K562 (cell line): ENCODE measurements around the gene CNGB1. TPM values are rescaled to one million over a fixed set of nuclear protein-coding genes. Genes with fewer than 3 reads are reported as not detected.

Experiments
- ATAC-seq: fragments of 200-7000 bp; cut with Tn5 transposase; 3 replicates; pipeline ENCODE4 v1.9.1; 2020; ENCODE audit warnings: moderate library complexity
- BruUV-seq: library from RNA; stranded (reverse); fragments of 400-500 nt; replicated peaks from 2 replicates; lab custom pipeline; 2021; lab: Mats Ljungman, UMichigan
- CTCF ChIA-PET: fragments of 300-600 bp; formaldehyde crosslinking; extraction: SDS; loops from one replicate; lab custom pipeline; 2021; ENCODE audit warnings: low intra/inter-chr PET ratio; lab: Yijun Ruan, JAX
- POLR2A ChIA-PET: fragments of 300-600, 350-650 bp; sonication (Branson Sonifier 250); formaldehyde crosslinking; extraction: SDS; loops from one replicate; lab custom pipeline; 2021; ENCODE audit warnings: antibody characterized with exemption, inconsistent platforms; lab: Yijun Ruan, JAX
- DNase-seq, 4 experiments: peaks; one replicate each; pipeline versions ENCODE4 v3.0.0 to v3.0.0-alpha.2; 2011 to 2018; ENCODE audit warnings: low spot score in 3 of 4, mixed read lengths in 3 of 4; ENCODE audit errors: extremely low read depth in 1 of 4
- FAIRE-seq: peaks from 2 replicates; lab custom pipeline; 2011; peaks lifted over from hg19 to GRCh38; lab: Jason Lieb, UNC
- H2AFZ ChIP-seq: 2 replicates; pipeline ENCODE4 v1.6.0; 2011; ENCODE audit warnings: low read depth, low read length, control low read depth, inconsistent platforms
- H3K27ac ChIP-seq: fragments of 200-600 bp; 3 replicates; pipeline ENCODE4 v1.8.0; 2011; ENCODE audit warnings: low read depth, mild to moderate bottlenecking, control low read depth, inconsistent platforms, low read length, moderate library complexity, mixed read lengths; ENCODE audit errors: extremely low read depth
- H3K27me3 ChIP-seq, 2 experiments: fragments of 300-600 bp in 1 of 2; 2 replicates in 1 of 2; 3 replicates in 1 of 2; pipeline versions ENCODE4 v1.6.0 to v1.8.0; 2011; ENCODE audit warnings: inconsistent platforms in 2 of 2, low read length in 2 of 2, mild to moderate bottlenecking in 1 of 2, mixed read lengths in 1 of 2, moderate library complexity in 1 of 2; ENCODE audit not compliant: control insufficient read depth in 2 of 2, insufficient read depth in 2 of 2
- H3K36me3 ChIP-seq: fragments of 300-600 bp; 3 replicates; pipeline ENCODE4 v1.8.0; 2011; ENCODE audit warnings: mild to moderate bottlenecking, low read length, inconsistent platforms; ENCODE audit not compliant: control insufficient read depth, insufficient read depth
- H3K4me1 ChIP-seq, 2 experiments: fragments of 200-600 bp in 1 of 2; replicated peaks in 1 of 2; 2 replicates in 1 of 2; 3 replicates in 1 of 2; pipeline versions ENCODE4 v1.5.1 to v1.8.0; 2011; ENCODE audit warnings: inconsistent platforms in 2 of 2, low read length in 2 of 2, mild to moderate bottlenecking in 1 of 2, mixed read lengths in 1 of 2, moderate library complexity in 1 of 2; ENCODE audit not compliant: control insufficient read depth in 2 of 2, insufficient read depth in 2 of 2
- H3K4me2 ChIP-seq: 2 replicates; pipeline ENCODE4 v1.6.1; 2011; ENCODE audit warnings: low read length, control low read depth, inconsistent platforms, mixed read lengths; ENCODE audit not compliant: insufficient read depth
- H3K4me3 ChIP-seq: fragments of 200-600 bp; sonication (generic), shearing (Covaris generic); 2 replicates; pipeline ENCODE4 v1.5.1; 2016; ENCODE audit warnings: control low read depth, inconsistent platforms
- H3K79me2 ChIP-seq: fragments of 200-600 bp; 3 replicates; pipeline ENCODE4 v1.8.0; 2011; ENCODE audit warnings: low read length, inconsistent platforms; ENCODE audit not compliant: control insufficient read depth, insufficient read depth
- H3K9ac ChIP-seq, 2 experiments: 2 replicates each; pipeline versions ENCODE4 v1.6.0 to v1.6.1; 2011; ENCODE audit warnings: low read depth in 2 of 2, low read length in 2 of 2, control low read depth in 1 of 2, inconsistent platforms in 1 of 2, mild to moderate bottlenecking in 1 of 2, mixed read lengths in 1 of 2; ENCODE audit not compliant: insufficient read depth in 1 of 2
- H3K9me1 ChIP-seq: one replicate; pipeline ENCODE4 v1.6.0; 2011; ENCODE audit warnings: inconsistent platforms, mild to moderate bottlenecking, low read length, moderate library complexity; ENCODE audit not compliant: control insufficient read depth, insufficient read depth
- H3K9me3 ChIP-seq: replicated peaks from 2 replicates; pipeline ENCODE4 v1.5.1; 2011; ENCODE audit warnings: low read depth, low read length, inconsistent platforms; ENCODE audit not compliant: control insufficient read depth, insufficient read depth
- H4K20me1 ChIP-seq: replicated peaks from 2 replicates; pipeline ENCODE4 v1.6.1; 2011; ENCODE audit warnings: low read length, inconsistent platforms, mixed read lengths; ENCODE audit not compliant: control insufficient read depth, insufficient read depth
- ESRRA ChIP-seq: fragments of 450-650 bp; IDR thresholded peaks from 2 replicates; pipeline ENCODE4 v1.6.1; 2014; ENCODE audit warnings: low read depth, mild to moderate bottlenecking, moderate library complexity, borderline replicate concordance
- FOXK2 ChIP-seq, 2 experiments: fragments of 450-650 bp; IDR thresholded peaks in 1 of 2; conservative IDR thresholded peaks in 1 of 2; 2 replicates each; pipeline ENCODE4 v1.6.1; 2016; ENCODE audit warnings: low read depth in 2 of 2, mild to moderate bottlenecking in 1 of 2
- GTF2E2 ChIP-seq: fragments of 200-800 bp; sonication (Bioruptor generic); IDR thresholded peaks from 2 replicates; pipeline ENCODE4 v1.6.1; 2016; ENCODE audit warnings: missing genetic modification characterization, missing compliant biosample characterization
- HNRNPL ChIP-seq: fragments of 200-400 bp; formaldehyde crosslinking; IDR thresholded peaks from 2 replicates; pipeline ENCODE4 v1.6.1; 2017; ENCODE audit warnings: low read depth, mild to moderate bottlenecking, low read length
- MAFG ChIP-seq: fragments of 450-650 bp; conservative IDR thresholded peaks from 2 replicates; pipeline ENCODE4 v1.6.1; 2016; ENCODE audit warnings: missing genetic modification characterization, missing compliant biosample characterization
- MBD1 ChIP-seq: fragments of 250-450 bp; sonication (Bioruptor Pico); IDR thresholded peaks from 2 replicates; pipeline ENCODE4 v1.8.0; 2022; ENCODE audit warnings: inconsistent platforms
- MCM5 ChIP-seq: fragments of 450-650 bp; IDR thresholded peaks from 2 replicates; pipeline ENCODE4 v1.6.1; 2016; ENCODE audit warnings: low read depth
- PTRF ChIP-seq: fragments of 450-650 bp; IDR thresholded peaks from 2 replicates; pipeline ENCODE4 v1.6.1; 2016; ENCODE audit warnings: mild to moderate bottlenecking, missing genetic modification characterization, missing compliant biosample characterization
- RAD51 ChIP-seq: fragments of 450-650 bp; IDR thresholded peaks from 2 replicates; pipeline ENCODE4 v1.7.1; 2016; ENCODE audit warnings: low read depth, mild to moderate bottlenecking, borderline replicate concordance
- RFX7 ChIP-seq: fragments of 250-450 bp; sonication (Bioruptor Pico); IDR thresholded peaks from 2 replicates; pipeline ENCODE4 v1.5.1; 2021; ENCODE audit warnings: mild to moderate bottlenecking
- TEAD2 ChIP-seq: fragments of 450-650 bp; IDR thresholded peaks from 2 replicates; pipeline ENCODE4 v1.6.1; 2016; ENCODE audit warnings: missing genetic modification characterization, control low read depth, missing compliant biosample characterization
- ZBED1 ChIP-seq: IDR thresholded peaks from 2 replicates; pipeline ENCODE4 v1.6.1; 2014
- ZC3H11A ChIP-seq: IDR thresholded peaks from 2 replicates; pipeline ENCODE4 v1.6.1; 2012; ENCODE audit warnings: low read depth, low read length, improper control_type of control experiment
- ZNF280B ChIP-seq: fragments of 250-450 bp; sonication (Bioruptor Pico); IDR thresholded peaks from 2 replicates; pipeline ENCODE4 v1.5.1; 2021; ENCODE audit warnings: mild to moderate bottlenecking
- WGBS: fragments of 100-300 bp; shearing (Covaris generic); methylation state at CpG from one replicate; pipeline ENCODE4 v1.1.6; 2016; ENCODE audit warnings: low coverage, mixed read lengths; ENCODE audit not compliant: insufficient coverage; ENCODE audit errors: missing lambda C conversion rate; 5-methylcytosine and 5-hydroxymethylcytosine counted together
- in situ Hi-C: fragments of 300-500 bp; cut with MboI; formaldehyde crosslinking; loops from 4 replicates; pipeline ENCODE4 v1.15.0; 2018; ENCODE audit warnings: inconsistent platforms, mixed read lengths
- intact Hi-C: fragments of 100-400 bp; cut with micrococcal nuclease; formaldehyde crosslinking; loops from 2 replicates; pipeline ENCODE4 v1.14.2; 2022
- polyA plus RNA-seq, 8 experiments: library from polyadenylated mRNA; depleted of rRNA in 4 of 8; stranded (reverse) in 5 of 8; unstranded in 3 of 8; fragments of >200 nt; fragmentation: Nextera tagmentation in 2 of 8; fragmentation: Illumina TruSeq in 1 of 8; extraction: Ambion mirVana in 2 of 8; extraction: Trizol in 1 of 8; gene quantifications; 2 replicates each; pipeline versions ENCODE4 v1.2.1 to v1.2.3, GENCODE V29; 2011 to 2014; ENCODE audit warnings: inconsistent platforms in 1 of 8, missing spikeins in 1 of 8
- total RNA-seq, 7 experiments: library from RNA; depleted of rRNA in 6 of 7; stranded (reverse); fragments of >200 nt in 6 of 7; fragmentation: Illumina TruSeq in 2 of 7; extraction: Trizol in 2 of 7; gene quantifications; 2 replicates each; pipeline versions ENCODE4 v1.2.1 to v1.2.3, GENCODE V29; 2011 to 2021; ENCODE audit warnings: low replicate concordance in 1 of 7
- TF ChIP-seq, protein P1 (sequence below): fragments of 250-450 bp; sonication (Bioruptor Pico); IDR thresholded peaks from 2 replicates; pipeline ENCODE4 v1.4.0; 2020; ENCODE audit warnings: borderline replicate concordance

Gene CNGB1
- total and polyA plus RNA-seq, 9 of the 15 experiments (the other 6 are each of a cell fraction or from before 2014, with no cell fraction given) = not detected

GRCh38 chr16:57862698-57863433 is 108.1 kb downstream of the CNGB1 start:
- FAIRE-seq (no peak), DNase-seq (no peak), ATAC-seq (no peak)
- 5% methylated on average over 9 of the region's 9 CpGs for WGBS
- no peak overlapping the region for H3K4me3 ChIP-seq
- ChIA-PET CTCF (interaction anchor here (0.6 to 1.7 kb wide), 9 partner anchors 10 to 286 kb away, joined by 3 to 9 read pairs (median 4); partner anchors contain the start of gene KIFC3), POLR2A (interaction anchor here (0.6 to 1.3 kb wide), 7 partner anchors 9 to 501 kb away, joined by 3 to 5 read pairs (median 3); no protein-coding TSS in a partner anchor)
- H3K9me1 ChIP-seq = no peaks in the 10 kb centered on the region
- H3K27ac ChIP-seq = no peak overlapping the region
- BruUV-seq = no TSS peak
- no peaks in the 10 kb centered on the region for H3K79me2 ChIP-seq
- H3K9me3 ChIP-seq = no peaks in the 10 kb centered on the region
- intact Hi-C loops (loop anchor here (1.0 to 10.0 kb wide), 4 partner anchors 68 to 268 kb away; no protein-coding TSS in a partner anchor), in situ Hi-C loops (no loop called here)
- no peak overlapping the region for H3K4me2 ChIP-seq
- no peaks in the 10 kb centered on the region; the same call in 2 of the 3 replicates for H3K36me3 ChIP-seq
- H4K20me1 ChIP-seq = no peaks in the 10 kb centered on the region; the same call in 1 of the 2 replicates
- H3K27me3 ChIP-seq = peaks cover 2 to 5% of the 10 kb centered on the region in 2 experiments; a peak in 1 of 5 replicates
- H2AFZ ChIP-seq = no peak overlapping the region
- no peak overlapping the region for H3K9ac ChIP-seq
- H3K4me1 ChIP-seq = peaks cover 3 to 14% of the 10 kb centered on the region in 2 experiments; a peak in 3 of 5 replicates
- TF ChIP-seq MAFG (tag) (no peak), RFX7 (CRISPR knock-in tag) (no peak), MCM5 (no peak), FOXK2 (conservative IDR thresholded peaks at IDR 0.05 in 1 of 2, IDR thresholded peaks at IDR 0.05 in 1 of 2; ENCODE audit: low read depth in 2 of 2) (no peak), ZBED1 (no peak), ZNF280B (CRISPR knock-in tag) (no peak), RAD51 (no peak), MBD1 (no peak), ESRRA (no peak), PTRF (tag) (no peak), GTF2E2 (tag) (no peak), HNRNPL (no peak), TEAD2 (no peak), ZC3H11A (no peak)
- TF ChIP-seq, protein P1, sequence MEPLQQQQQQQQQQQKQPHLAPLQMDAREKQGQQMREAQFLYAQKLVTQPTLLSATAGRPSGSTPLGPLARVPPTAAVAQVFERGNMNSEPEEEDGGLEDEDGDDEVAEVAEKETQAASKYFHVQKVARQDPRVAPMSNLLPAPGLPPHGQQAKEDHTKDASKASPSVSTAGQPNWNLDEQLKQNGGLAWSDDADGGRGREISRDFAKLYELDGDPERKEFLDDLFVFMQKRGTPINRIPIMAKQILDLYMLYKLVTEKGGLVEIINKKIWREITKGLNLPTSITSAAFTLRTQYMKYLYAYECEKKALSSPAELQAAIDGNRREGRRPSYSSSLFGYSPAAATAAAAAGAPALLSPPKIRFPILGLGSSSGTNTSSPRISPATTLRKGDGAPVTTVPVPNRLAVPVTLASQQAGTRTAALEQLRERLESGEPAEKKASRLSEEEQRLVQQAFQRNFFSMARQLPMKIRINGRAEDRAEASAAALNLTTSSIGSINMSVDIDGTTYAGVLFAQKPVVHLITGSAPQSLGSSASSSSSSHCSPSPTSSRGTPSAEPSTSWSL (CRISPR knock-in tag) = no peak
